NOMO-1 treated with dmso at 0.1 percent for 144 hours (cell line): Measurements from ENCODE around the gene KLHL22.
"Not testable (repeated sequence)": the region's sequence is repeated elsewhere in the genome, so short reads cannot be mapped to it uniquely, and the experiment has no call there.

Experiments
- DNase-seq: peaks from one replicate; lab custom pipeline; 2025; ENCODE audit not compliant: unreplicated experiment; lab: John Stamatoyannopoulos, UW

Gene KLHL22

GRCh38 chr22:20494978-20495860, at the start of gene KLHL22:
TSS of gene KLHL22 (minus strand) at chr22:20495795. CDS start at chr22:20489211, 6,584 bp downstream.
- no peak for DNase-seq

GRCh38 chr22:20545318-20545634, 49.7 kb upstream of the KLHL22 start:
- DNase-seq: not testable (repeated sequence)

- no peak for DNase-seq
These were observed 47.1 kb upstream of the KLHL22 start for GRCh38 chr22:20542736-20543135.

GRCh38 chr22:20542055-20542454, 46.5 kb upstream of the KLHL22 start:
- DNase-seq: no peak

- DNase-seq: not testable (repeated sequence)
These were observed 43.3 kb upstream of the KLHL22 start for GRCh38 chr22:20538875-20539274.

GRCh38 chr22:20537983-20538382, 42.4 kb upstream of the KLHL22 start:
- no peak for DNase-seq

GRCh38 chr22:20537325-20537756, 41.7 kb upstream of the KLHL22 start:
- no peak for DNase-seq

GRCh38 chr22:20536590-20537324, 41.2 kb upstream of the KLHL22 start:
- no peak for DNase-seq

GRCh38 chr22:20533879-20534265, 38.3 kb upstream of the KLHL22 start:
- DNase-seq: no peak

GRCh38 chr22:20533095-20533878, 37.7 kb upstream of the KLHL22 start:
- DNase-seq: no peak

- no peak for DNase-seq
These were observed 36.8 kb upstream of the KLHL22 start for GRCh38 chr22:20532256-20532993.

GRCh38 chr22:20531404-20532201, 36.0 kb upstream of the KLHL22 start:
- DNase-seq: no peak

GRCh38 chr22:20531154-20531403, 35.5 kb upstream of the KLHL22 start:
- DNase-seq: no peak

GRCh38 chr22:20530368-20531153, 35.0 kb upstream of the KLHL22 start:
- no peak for DNase-seq

GRCh38 chr22:20528405-20528978, 32.9 kb upstream of the KLHL22 start:
- DNase-seq: no peak

GRCh38 chr22:20526628-20527355, 31.2 kb upstream of the KLHL22 start:
- no peak for DNase-seq

GRCh38 chr22:20526305-20526627, 30.7 kb upstream of the KLHL22 start:
- DNase-seq: no peak

- DNase-seq: no peak
These were observed 29.5 kb upstream of the KLHL22 start for GRCh38 chr22:20525048-20525447.
